Naive thymus-derived CD4-positive, alpha-beta T cell (primary cell): ENCODE data around the gene OR8D4. TPM values are rescaled to one million over a fixed set of nuclear protein-coding genes. Genes with fewer than 3 reads are reported as not detected.

ENCODE experiments used
- ATAC-seq: fragments of 150-1000 bp; cut with Tn5 transposase; 2 replicates; pipeline ENCODE4 v1.10.0; 2021; ENCODE audit warnings: mild to moderate bottlenecking, moderate library complexity
- CTCF ChIA-PET: fragments of 350-600 bp; sonication (Branson Sonifier 250); formaldehyde crosslinking; loops from one replicate; lab custom pipeline; 2021; ENCODE audit warnings: antibody characterized with exemption; lab: Charles Lee
- POLR2A ChIA-PET: fragments of 350-600 bp; sonication (Branson Sonifier 250); formaldehyde crosslinking; loops from one replicate; lab custom pipeline; 2021; ENCODE audit warnings: antibody characterized with exemption, inconsistent platforms; lab: Charles Lee
- DNase-seq, 9 donors: peaks; one replicate each; pipeline versions ENCODE4 v3.0.0 to v3.0.0-alpha.2; 2020 to 2022; ENCODE audit warnings: mixed read lengths in 1 of 9
- H3K27ac ChIP-seq: one replicate; pipeline ENCODE4 v1.7.0; 2013; ENCODE audit warnings: mild to moderate bottlenecking, low read depth, low read length, moderate library complexity
- H3K27me3 ChIP-seq, 2 donors: one replicate each; pipeline ENCODE4 v1.7.0; 2013; ENCODE audit warnings: low read length in 2 of 2, mild to moderate bottlenecking in 2 of 2, moderate library complexity in 2 of 2; ENCODE audit not compliant: control insufficient read depth in 2 of 2, insufficient read depth in 2 of 2
- H3K36me3 ChIP-seq, 3 experiments: 1 replicate in 2 of 3; 2 replicates in 1 of 3; pipeline ENCODE4 v1.7.0; 2013; ENCODE audit warnings: low read length in 3 of 3, mild to moderate bottlenecking in 3 of 3, moderate library complexity in 1 of 3; ENCODE audit not compliant: insufficient read depth in 3 of 3, control insufficient read depth in 2 of 3
- H3K4me1 ChIP-seq, 2 donors: one replicate each; pipeline ENCODE4 v1.7.0; 2013; ENCODE audit warnings: low read length in 2 of 2, mild to moderate bottlenecking in 2 of 2, moderate library complexity in 1 of 2; ENCODE audit not compliant: control insufficient read depth in 2 of 2, insufficient read depth in 2 of 2
- H3K4me3 ChIP-seq: 2 replicates; pipeline ENCODE4 v1.7.0; 2013; ENCODE audit warnings: mild to moderate bottlenecking, low read length
- H3K9me3 ChIP-seq, 3 experiments: 1 replicate in 2 of 3; 2 replicates in 1 of 3; pipeline ENCODE4 v1.7.0; 2013; ENCODE audit warnings: low read length in 3 of 3; ENCODE audit not compliant: control insufficient read depth in 2 of 3
- H3K27ac Mint-ChIP-seq, 9 donors: one replicate each; pipeline ENCODE4 v1.8.0; 2020 to 2022; ENCODE audit warnings: mixed read lengths in 9 of 9, mild to moderate bottlenecking in 8 of 9, moderate library complexity in 5 of 9, inconsistent platforms in 2 of 9
- H3K27me3 Mint-ChIP-seq, 5 donors: one replicate each; pipeline ENCODE4 v1.8.0; 2021 to 2022; ENCODE audit warnings: mixed read lengths in 5 of 5, mild to moderate bottlenecking in 1 of 5
- H3K36me3 Mint-ChIP-seq, 5 donors: one replicate each; pipeline ENCODE4 v1.8.0; 2020 to 2022; ENCODE audit warnings: mixed read lengths in 5 of 5, mild to moderate bottlenecking in 3 of 5, inconsistent platforms in 1 of 5
- H3K4me1 Mint-ChIP-seq, 7 donors: one replicate each; pipeline ENCODE4 v1.8.0; 2020 to 2022; ENCODE audit warnings: mixed read lengths in 7 of 7, mild to moderate bottlenecking in 3 of 7, inconsistent platforms in 1 of 7
- H3K4me3 Mint-ChIP-seq, 10 donors: one replicate each; pipeline ENCODE4 v1.8.0; 2020 to 2022; ENCODE audit warnings: mild to moderate bottlenecking in 10 of 10, mixed read lengths in 10 of 10, moderate library complexity in 6 of 10, inconsistent platforms in 2 of 10
- H3K9me3 Mint-ChIP-seq, 11 donors: one replicate each; pipeline ENCODE4 v1.8.0; 2020 to 2022; ENCODE audit warnings: mixed read lengths in 11 of 11, mild to moderate bottlenecking in 4 of 11, inconsistent platforms in 1 of 11, moderate library complexity in 1 of 11
- intact Hi-C, 2 donors: fragments of 100-400 bp; cut with micrococcal nuclease; formaldehyde crosslinking; loops; one replicate each; pipeline ENCODE4 v1.15.1; 2023
- polyA plus RNA-seq, 2 donors: library from polyadenylated mRNA; unstranded; fragments of 300-500 nt; fragmentation: Illumina TruSeq; gene quantifications; one replicate each; pipeline ENCODE4 v1.2.3, GENCODE V29; 2021
- total RNA-seq, 6 experiments: library from RNA in 5 of 6; stranded (reverse) in 5 of 6; gene quantifications; 1 replicate in 5 of 6; 2 replicates in 1 of 6; pipeline ENCODE4 v1.2.3 and lab custom pipeline; 2021 to 2026

OR8D4 gene
- total and polyA plus RNA-seq, 7 experiments from 2014 or later: not detected

DNA sequence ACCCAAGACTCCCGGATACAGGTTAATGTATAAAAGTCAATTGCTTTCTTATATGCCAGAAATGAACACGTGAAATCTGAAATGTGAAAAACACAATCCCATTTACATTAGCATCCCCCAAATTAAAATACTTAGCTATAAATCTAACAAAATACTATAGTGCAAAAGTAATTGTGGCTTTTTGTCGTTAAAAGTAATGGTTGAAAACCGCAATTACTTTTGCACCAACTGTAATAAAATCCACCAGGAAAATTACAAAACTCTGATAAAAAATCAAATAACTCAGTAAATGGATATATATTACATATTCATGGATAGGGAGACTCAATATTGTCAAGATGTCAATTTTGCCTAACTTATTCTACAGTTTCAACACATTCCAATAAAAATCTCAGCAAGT, 21.1 kb upstream of the OR8D4 start:
- POLR2A ChIA-PET: no interaction called here
- DNase-seq (no peak), ATAC-seq (no peak)
- Mint-ChIP-seq H3K4me3 (no peak overlapping the region), H3K27me3 (peaks cover 0 to 27% (median 4%) of the 10 kb centered on the region in 5 donors), H3K9me3 (peaks cover 0 to 7% (median 0%) of the 10 kb centered on the region in 11 donors), H3K36me3 (no peaks in the 10 kb centered on the region), H3K4me1 (no peaks in the 10 kb centered on the region), H3K27ac (no peak overlapping the region)
- H3K36me3 ChIP-seq: no peaks in the 10 kb centered on the region
- H3K27ac ChIP-seq: no peak overlapping the region
- intact Hi-C loops: no loop called here
- H3K27me3 ChIP-seq: no peaks in the 10 kb centered on the region
- H3K4me1 ChIP-seq: no peaks in the 10 kb centered on the region
- CTCF ChIA-PET: interaction anchor here (1.1 kb wide), 1 partner anchor 37 kb away, joined by 3 read pairs; no protein-coding TSS in a partner anchor
- H3K4me3 ChIP-seq: no peak overlapping the region
- H3K9me3 ChIP-seq: no peaks in the 10 kb centered on the region

DNA sequence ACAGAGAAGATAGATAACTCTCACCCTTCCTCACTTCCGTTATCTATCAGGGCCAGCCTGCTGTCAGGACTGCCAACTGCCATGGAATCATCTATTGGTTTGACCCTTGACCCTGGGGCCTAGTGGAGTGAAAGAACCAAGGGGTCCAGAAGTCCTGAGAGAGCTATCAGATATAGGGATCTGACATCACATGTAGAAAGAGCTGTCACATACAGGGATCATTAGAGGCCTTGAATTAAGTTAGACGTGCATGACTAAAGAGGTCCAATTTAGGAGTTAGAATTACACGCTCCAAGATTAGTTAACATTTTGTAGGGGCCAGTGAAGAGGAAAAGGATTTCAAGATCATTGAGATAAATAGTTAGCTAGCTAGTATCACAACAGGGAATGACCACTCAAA, 16.4 kb upstream of the OR8D4 start, which contains the start of gene TMEM225:
Gene TMEM225 (minus strand): TSS at position 101 of the 400 bp plus-strand sequence. CDS start 245 bp downstream, outside the sequence.
- Histone ChIP-seq H3K27ac (no peak within 1 kb of the TSS), H3K9me3 (no peaks in the 10 kb centered on the region), H3K36me3 (no peaks in the 10 kb centered on the region), H3K4me1 (no peaks in the 10 kb centered on the region), H3K4me3 (no peak within 1 kb of the TSS), H3K27me3 (no peaks in the 10 kb centered on the region)
- no peak for ATAC-seq
- Mint-ChIP-seq H3K4me3 (no peak within 1 kb of the TSS), H3K27ac (no peak within 1 kb of the TSS), H3K27me3 (peaks cover 0 to 7% (median 0%) of the 10 kb centered on the region in 5 donors), H3K9me3 (no peaks in the 10 kb centered on the region), H3K36me3 (no peaks in the 10 kb centered on the region), H3K4me1 (no peaks in the 10 kb centered on the region)
- no peak for DNase-seq
- ChIA-PET CTCF (no interaction called here), POLR2A (no interaction called here)
- intact Hi-C loops: no loop called here

DNA sequence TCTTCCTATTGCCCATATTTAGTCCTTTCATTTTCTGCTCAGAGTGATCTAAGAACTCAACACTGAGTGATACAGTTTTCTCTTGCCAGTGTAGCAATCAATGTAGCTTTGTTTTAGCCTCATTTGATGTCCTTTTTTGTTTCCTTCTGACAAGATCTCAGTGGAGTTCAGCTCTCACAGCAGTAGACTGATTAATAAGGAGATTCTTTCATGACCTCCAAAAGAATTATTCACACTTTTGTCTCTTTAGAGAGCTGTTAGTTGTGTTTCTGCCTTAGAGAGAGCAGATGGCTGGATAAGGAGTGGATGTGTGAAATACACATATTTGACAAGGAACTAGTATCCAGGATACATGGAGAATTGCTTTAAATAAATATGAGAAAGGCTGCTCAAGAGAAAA, 9.9 kb upstream of the OR8D4 start:
- no peaks in the 10 kb centered on the region for H3K36me3 Mint-ChIP-seq

DNA sequence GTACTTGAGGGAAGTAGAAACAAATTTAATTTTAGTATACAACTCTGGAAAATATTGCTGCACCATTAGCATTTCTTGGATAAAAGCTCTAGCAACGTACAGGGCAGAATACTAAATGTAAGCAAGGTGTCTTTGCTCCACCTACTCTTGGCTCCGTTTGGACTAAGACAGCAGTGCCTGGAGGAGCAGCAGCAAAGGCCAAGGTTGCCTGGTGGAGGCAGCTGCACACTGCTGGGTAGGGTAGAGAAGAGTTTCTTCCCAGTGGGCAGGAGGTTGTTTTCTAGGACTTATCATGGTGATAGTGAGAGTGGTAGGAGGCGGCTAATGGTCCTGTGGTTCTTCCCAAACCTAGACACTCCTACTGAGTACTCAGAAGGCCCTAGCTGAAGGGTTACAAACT, 2.2 kb upstream of the OR8D4 start:
- H3K36me3 ChIP-seq: no peaks in the 10 kb centered on the region
- no peak for ATAC-seq

More for the DNA sequence above, 9.9 kb upstream of the OR8D4 start:
- ATAC-seq (no peak), DNase-seq (no peak)
- ChIA-PET POLR2A (no interaction called here), CTCF (no interaction called here)
- Mint-ChIP-seq H3K4me3 (no peak overlapping the region), H3K4me1 (peaks cover 0 to 2% (median 0%) of the 10 kb centered on the region in 7 donors), H3K27me3 (peaks cover 4 to 22% (median 8%) of the 10 kb centered on the region in 5 donors), H3K27ac (no peak overlapping the region), H3K9me3 (peaks cover 0 to 1% (median 0%) of the 10 kb centered on the region in 11 donors)
- Histone ChIP-seq H3K9me3 (no peaks in the 10 kb centered on the region), H3K27ac (no peak overlapping the region), H3K27me3 (no peaks in the 10 kb centered on the region), H3K36me3 (no peaks in the 10 kb centered on the region), H3K4me1 (no peaks in the 10 kb centered on the region), H3K4me3 (no peak overlapping the region)
- intact Hi-C loops: no loop called here

DNA sequence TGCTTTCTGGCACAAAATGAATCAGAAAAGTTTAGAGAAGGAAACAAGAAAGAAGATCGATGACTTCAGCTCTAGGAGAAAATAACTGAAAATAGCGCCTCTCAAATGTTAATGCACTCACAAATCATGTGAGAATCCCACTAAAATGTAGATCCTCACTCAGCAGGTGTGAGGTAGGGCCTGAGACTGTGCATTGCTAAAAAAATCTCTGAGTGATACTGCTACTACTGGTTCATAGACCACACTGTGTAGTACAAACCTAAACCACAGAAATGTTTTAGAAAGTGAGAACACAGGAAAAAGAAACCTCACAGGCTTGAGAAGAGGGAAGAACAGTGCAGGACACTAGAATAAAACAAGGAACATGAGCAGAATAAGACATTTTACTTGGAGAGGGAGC, 2.0 kb downstream of the OR8D4 start:
- ATAC-seq: no peak
- H3K27ac Mint-ChIP-seq: no peak overlapping the region

More for the DNA sequence above, 2.2 kb upstream of the OR8D4 start:
- Histone ChIP-seq H3K4me3 (no peak overlapping the region), H3K4me1 (no peaks in the 10 kb centered on the region), H3K9me3 (no peaks in the 10 kb centered on the region), H3K27me3 (no peaks in the 10 kb centered on the region), H3K27ac (no peak overlapping the region)
- Mint-ChIP-seq H3K4me3 (no peak overlapping the region), H3K36me3 (no peaks in the 10 kb centered on the region), H3K27me3 (peaks cover 4 to 13% (median 6%) of the 10 kb centered on the region in 5 donors), H3K27ac (no peak overlapping the region), H3K9me3 (no peaks in the 10 kb centered on the region), H3K4me1 (peaks cover 0 to 5% (median 0%) of the 10 kb centered on the region in 7 donors)
- intact Hi-C loops: no loop called here
- no peak for DNase-seq
- ChIA-PET CTCF (no interaction called here), POLR2A (no interaction called here)

DNA sequence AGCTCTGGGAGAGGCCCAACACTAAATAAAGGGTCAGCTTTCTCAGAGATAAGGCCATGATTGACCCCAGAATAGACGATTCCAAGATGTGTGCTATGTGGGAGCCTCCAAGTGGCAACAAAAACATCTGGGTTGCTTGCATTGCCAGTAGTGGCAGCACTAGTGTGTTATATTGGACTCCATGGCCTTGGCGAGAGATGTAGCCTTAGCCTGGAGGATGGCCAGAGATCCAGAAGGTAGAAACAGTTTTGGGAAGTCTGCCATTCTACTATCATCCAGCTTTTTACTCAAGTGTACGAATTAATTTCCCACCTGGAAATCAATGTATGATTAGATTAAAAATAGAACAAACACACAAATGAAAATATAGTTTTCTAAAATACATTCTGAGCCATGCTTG, 3.0 kb downstream of the OR8D4 start:
- Mint-ChIP-seq H3K9me3 (peaks cover 0 to 3% (median 0%) of the 10 kb centered on the region in 11 donors), H3K4me1 (peaks cover 0 to 5% (median 0%) of the 10 kb centered on the region in 7 donors), H3K27me3 (peaks cover 0 to 29% (median 11%) of the 10 kb centered on the region in 5 donors), H3K4me3 (no peak overlapping the region), H3K27ac (no peak overlapping the region), H3K36me3 (no peaks in the 10 kb centered on the region)
- Histone ChIP-seq H3K9me3 (no peaks in the 10 kb centered on the region), H3K36me3 (no peaks in the 10 kb centered on the region), H3K27me3 (no peaks in the 10 kb centered on the region), H3K27ac (no peak overlapping the region), H3K4me3 (no peak overlapping the region), H3K4me1 (no peaks in the 10 kb centered on the region)
- intact Hi-C loops: no loop called here
- CTCF ChIA-PET: no interaction called here
- POLR2A ChIA-PET: no interaction called here
- ATAC-seq (no peak), DNase-seq (no peak)

More for the DNA sequence above, 2.0 kb downstream of the OR8D4 start:
- CTCF ChIA-PET: no interaction called here
- H3K4me3 ChIP-seq: no peak overlapping the region
- POLR2A ChIA-PET: no interaction called here
- H3K36me3 ChIP-seq: no peaks in the 10 kb centered on the region
- peaks cover 0 to 5% (median 0%) of the 10 kb centered on the region in 7 donors for H3K4me1 Mint-ChIP-seq
- peaks cover 0 to 23% (median 11%) of the 10 kb centered on the region in 5 donors for H3K27me3 Mint-ChIP-seq
- H3K4me3 Mint-ChIP-seq: no peak overlapping the region
- no peaks in the 10 kb centered on the region for H3K27me3 ChIP-seq
- H3K9me3 Mint-ChIP-seq: peaks cover 0 to 3% (median 0%) of the 10 kb centered on the region in 11 donors
- H3K27ac ChIP-seq: no peak overlapping the region
- H3K9me3 ChIP-seq: no peaks in the 10 kb centered on the region
- intact Hi-C loops: no loop called here
- no peaks in the 10 kb centered on the region for H3K4me1 ChIP-seq
- no peaks in the 10 kb centered on the region for H3K36me3 Mint-ChIP-seq
- no peak for DNase-seq

DNA sequence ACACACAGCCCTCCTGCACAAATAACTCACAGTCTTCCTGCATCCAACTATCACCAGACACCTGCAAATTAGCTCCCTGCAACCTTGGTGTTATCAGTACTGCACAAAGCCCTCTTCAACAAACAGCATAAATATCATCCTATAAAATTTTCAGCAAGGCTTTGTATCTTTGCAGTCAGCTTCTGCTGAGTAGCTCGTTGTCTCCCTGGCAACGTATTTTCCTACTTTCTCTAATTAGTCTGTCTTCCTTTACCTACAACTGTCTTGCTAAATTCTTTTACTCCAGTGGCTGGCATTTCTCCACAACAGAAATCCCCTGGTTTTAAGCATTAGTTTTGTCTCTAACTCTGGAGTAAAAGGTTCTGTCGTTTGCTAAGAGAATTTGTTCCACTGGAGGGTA, 3.9 kb downstream of the OR8D4 start:
- Mint-ChIP-seq H3K9me3 (peaks cover 0 to 3% (median 0%) of the 10 kb centered on the region in 11 donors), H3K4me1 (peaks cover 0 to 5% (median 0%) of the 10 kb centered on the region in 7 donors), H3K27me3 (peaks cover 0 to 37% (median 11%) of the 10 kb centered on the region in 5 donors), H3K36me3 (no peaks in the 10 kb centered on the region), H3K27ac (no peak overlapping the region), H3K4me3 (no peak overlapping the region)
- POLR2A ChIA-PET: no interaction called here
- no peaks in the 10 kb centered on the region for H3K27me3 ChIP-seq
- DNase-seq: no peak
- no peaks in the 10 kb centered on the region for H3K36me3 ChIP-seq
- no peak overlapping the region for H3K27ac ChIP-seq
- no peaks in the 10 kb centered on the region for H3K9me3 ChIP-seq
- intact Hi-C loops: no loop called here
- ATAC-seq: no peak
- no peaks in the 10 kb centered on the region for H3K4me1 ChIP-seq
- CTCF ChIA-PET: no interaction called here
- no peak overlapping the region for H3K4me3 ChIP-seq
